Measurements from ENCODE around the gene GIGYF1.

DNA sequence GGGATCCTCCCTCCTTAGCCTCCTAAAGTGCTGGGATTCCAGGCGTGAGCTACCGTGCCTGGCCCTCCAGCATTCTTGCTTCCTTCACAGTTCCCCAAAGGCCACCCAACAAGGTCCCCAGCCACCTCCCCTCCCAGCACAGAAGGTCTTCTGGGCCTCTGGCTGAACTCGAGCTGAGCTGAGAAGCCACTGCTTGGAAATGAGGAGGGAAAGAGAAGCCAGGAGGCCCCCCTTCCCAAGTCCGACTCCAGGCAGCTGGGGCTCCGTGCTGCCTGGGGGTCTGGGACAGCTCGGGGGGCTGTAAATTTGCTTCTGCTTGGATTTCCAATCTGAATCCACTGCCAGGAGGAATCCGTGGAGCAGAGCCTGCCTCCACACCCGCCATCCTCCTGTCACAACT is 20.7 kb upstream of the GIGYF1 start:
- TF ChIP-seq, protein P1, sequence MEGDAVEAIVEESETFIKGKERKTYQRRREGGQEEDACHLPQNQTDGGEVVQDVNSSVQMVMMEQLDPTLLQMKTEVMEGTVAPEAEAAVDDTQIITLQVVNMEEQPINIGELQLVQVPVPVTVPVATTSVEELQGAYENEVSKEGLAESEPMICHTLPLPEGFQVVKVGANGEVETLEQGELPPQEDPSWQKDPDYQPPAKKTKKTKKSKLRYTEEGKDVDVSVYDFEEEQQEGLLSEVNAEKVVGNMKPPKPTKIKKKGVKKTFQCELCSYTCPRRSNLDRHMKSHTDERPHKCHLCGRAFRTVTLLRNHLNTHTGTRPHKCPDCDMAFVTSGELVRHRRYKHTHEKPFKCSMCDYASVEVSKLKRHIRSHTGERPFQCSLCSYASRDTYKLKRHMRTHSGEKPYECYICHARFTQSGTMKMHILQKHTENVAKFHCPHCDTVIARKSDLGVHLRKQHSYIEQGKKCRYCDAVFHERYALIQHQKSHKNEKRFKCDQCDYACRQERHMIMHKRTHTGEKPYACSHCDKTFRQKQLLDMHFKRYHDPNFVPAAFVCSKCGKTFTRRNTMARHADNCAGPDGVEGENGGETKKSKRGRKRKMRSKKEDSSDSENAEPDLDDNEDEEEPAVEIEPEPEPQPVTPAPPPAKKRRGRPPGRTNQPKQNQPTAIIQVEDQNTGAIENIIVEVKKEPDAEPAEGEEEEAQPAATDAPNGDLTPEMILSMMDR (IDR thresholded peaks at IDR 0.05) = no peak
- TF ChIP-seq POLR2AphosphoS5 (IDR thresholded peaks at IDR 0.05) (no peak), EP300 (IDR thresholded peaks at IDR 0.05) (no peak), POLR2A (IDR thresholded peaks at IDR 0.05) (no peak)
